GM06990 (cell line): Measurements from ENCODE around the gene BMP2K.

Source experiments
- DNase-seq: peaks from one replicate; pipeline ENCODE4 v3.0.0-alpha.2; 2011; ENCODE audit not compliant: insufficient read length; ENCODE audit errors: extremely low read depth
- H3K27me3 ChIP-seq: replicated peaks from 2 replicates; pipeline ENCODE4 v1.6.0; 2011; ENCODE audit warnings: low read length; ENCODE audit not compliant: control insufficient read depth, insufficient read depth
- H3K36me3 ChIP-seq: 2 replicates; pipeline ENCODE4 v1.5.1; 2011; ENCODE audit warnings: low read length; ENCODE audit not compliant: control insufficient read depth, insufficient read depth
- H3K4me3 ChIP-seq: replicated peaks from 2 replicates; pipeline ENCODE4 v1.5.1; 2011; ENCODE audit warnings: low read depth, mild to moderate bottlenecking, control low read depth, low read length
- CTCF ChIP-seq: IDR thresholded peaks from 2 replicates; pipeline ENCODE4 v1.5.1; 2011; ENCODE audit warnings: low read length, control low read depth, mild to moderate bottlenecking, inconsistent platforms; ENCODE audit not compliant: insufficient read depth, poor library complexity, severe bottlenecking

BMP2K gene

GRCh38 chr4:78765432-78766006, 10.6 kb upstream of the BMP2K start:
- no peak for TF ChIP-seq CTCF
- no peak overlapping the region for H3K4me3 ChIP-seq

GRCh38 chr4:78766026-78766425, 10.1 kb upstream of the BMP2K start:
- no peak for DNase-seq

More at GRCh38 chr4:78765432-78766006, 10.6 kb upstream of the BMP2K start:
- H3K36me3 ChIP-seq = no peaks in the 10 kb centered on the region
- H3K27me3 ChIP-seq = no peaks in the 10 kb centered on the region
- DNase-seq = no peak

GRCh38 chr4:78766650-78767049, 9.5 kb upstream of the BMP2K start:
- no peak overlapping the region for H3K4me3 ChIP-seq
- no peak for TF ChIP-seq CTCF
- H3K27me3 ChIP-seq = no peaks in the 10 kb centered on the region
- DNase-seq = no peak
- no peaks in the 10 kb centered on the region for H3K36me3 ChIP-seq

More at GRCh38 chr4:78766026-78766425, 10.1 kb upstream of the BMP2K start:
- no peak for TF ChIP-seq CTCF
- Histone ChIP-seq H3K27me3 (no peaks in the 10 kb centered on the region), H3K4me3 (no peak overlapping the region), H3K36me3 (no peaks in the 10 kb centered on the region)

- DNase-seq = no peak
- Histone ChIP-seq H3K4me3 (no peak overlapping the region), H3K27me3 (no peaks in the 10 kb centered on the region), H3K36me3 (no peaks in the 10 kb centered on the region)
- TF ChIP-seq CTCF = no peak
These were observed 8.8 kb upstream of the BMP2K start for GRCh38 chr4:78767350-78767749.

- no peak for DNase-seq
- Histone ChIP-seq H3K4me3 (no peak overlapping the region), H3K27me3 (no peaks in the 10 kb centered on the region), H3K36me3 (no peaks in the 10 kb centered on the region)
- TF ChIP-seq CTCF = no peak
These were observed 7.5 kb upstream of the BMP2K start for GRCh38 chr4:78768452-78769180.
